Neuronal stem cell (in vitro differentiated cells): ENCODE measurements around the gene COG4.
A peak's percentile ranks its signal among the peaks of the same experiment; 100 is the strongest.

Source experiments
- DNase-seq: peaks from one replicate; pipeline ENCODE4 v3.0.0-alpha.2; 2013; ENCODE audit warnings: low spot score
- H2AFZ ChIP-seq: one replicate; pipeline ENCODE4 v1.6.1; 2013; ENCODE audit warnings: mild to moderate bottlenecking, low read length, inconsistent platforms
- H2AK5ac ChIP-seq: 2 replicates; pipeline ENCODE4 v1.6.1; 2013; ENCODE audit warnings: low read depth, mild to moderate bottlenecking, inconsistent platforms, low read length, moderate library complexity, mixed read lengths
- H2BK120ac ChIP-seq: 2 replicates; pipeline ENCODE4 v1.6.1; 2013; ENCODE audit warnings: low read depth, mild to moderate bottlenecking, inconsistent platforms, low read length, moderate library complexity, mixed read lengths
- H2BK12ac ChIP-seq: one replicate; pipeline ENCODE4 v1.6.1; 2013; ENCODE audit warnings: low read length, inconsistent platforms
- H2BK15ac ChIP-seq: 2 replicates; pipeline ENCODE4 v1.6.1; 2013; ENCODE audit warnings: mild to moderate bottlenecking, low read length, inconsistent platforms, mixed read lengths
- H2BK5ac ChIP-seq: one replicate; pipeline ENCODE4 v1.6.1; 2013; ENCODE audit warnings: inconsistent platforms, mild to moderate bottlenecking, low read length, moderate library complexity
- H3K14ac ChIP-seq: one replicate; pipeline ENCODE4 v1.6.1; 2013; ENCODE audit warnings: low read length, inconsistent platforms
- H3K18ac ChIP-seq: 2 replicates; pipeline ENCODE4 v1.6.1; 2013; ENCODE audit warnings: low read length, inconsistent platforms
- H3K23ac ChIP-seq: 2 replicates; pipeline ENCODE4 v1.6.1; 2013; ENCODE audit warnings: low read depth, mild to moderate bottlenecking, mixed read lengths, low read length, inconsistent platforms; ENCODE audit not compliant: poor library complexity
- H3K27ac ChIP-seq: replicated peaks from 3 replicates; pipeline ENCODE4 v1.5.1; 2013; ENCODE audit warnings: low read length, inconsistent platforms
- H3K27me3 ChIP-seq, 3 experiments: 2 replicates each; pipeline ENCODE4 v1.6.1; 2013; ENCODE audit warnings: low read length in 3 of 3, mild to moderate bottlenecking in 2 of 3, inconsistent platforms in 1 of 3, low read depth in 1 of 3, mixed read lengths in 1 of 3, moderate library complexity in 1 of 3; ENCODE audit not compliant: control insufficient read depth in 3 of 3, insufficient read depth in 3 of 3
- H3K36me3 ChIP-seq, 2 donors: replicated peaks in 1 of 2; 2 replicates each; pipeline ENCODE4 v1.6.1; 2013; ENCODE audit warnings: low read length in 2 of 2; ENCODE audit not compliant: control insufficient read depth in 2 of 2, insufficient read depth in 2 of 2
- H3K4ac ChIP-seq: 2 replicates; pipeline ENCODE4 v1.6.1; 2013; ENCODE audit warnings: inconsistent platforms, mild to moderate bottlenecking, low read length, moderate library complexity
- H3K4me1 ChIP-seq, 2 donors: 1 replicate in 1 of 2; 2 replicates in 1 of 2; pipeline ENCODE4 v1.6.1; 2013; ENCODE audit warnings: low read length in 2 of 2, low read depth in 1 of 2; ENCODE audit not compliant: control insufficient read depth in 2 of 2, insufficient read depth in 1 of 2
- H3K4me2 ChIP-seq: one replicate; pipeline ENCODE4 v1.6.1; 2013; ENCODE audit warnings: mild to moderate bottlenecking, low read length, inconsistent platforms; ENCODE audit not compliant: insufficient read depth, poor library complexity, severe bottlenecking
- H3K4me3 ChIP-seq, 2 donors: 2 replicates each; pipeline ENCODE4 v1.5.1; 2013; ENCODE audit warnings: low read length in 2 of 2, mild to moderate bottlenecking in 2 of 2, inconsistent platforms in 1 of 2, moderate library complexity in 1 of 2
- H3K79me1 ChIP-seq: one replicate; pipeline ENCODE4 v1.6.1; 2013; ENCODE audit warnings: low read depth, mild to moderate bottlenecking, inconsistent platforms, low read length, moderate library complexity
- H3K9ac ChIP-seq: one replicate; pipeline ENCODE4 v1.6.1; 2013; ENCODE audit warnings: mild to moderate bottlenecking, low read depth, low read length, inconsistent platforms; ENCODE audit not compliant: poor library complexity
- H3K9me3 ChIP-seq, 2 donors: replicated peaks in 1 of 2; 2 replicates each; pipeline versions ENCODE3 to v1.6.1; 2013; ENCODE audit warnings: low read length in 2 of 2, mild to moderate bottlenecking in 2 of 2, inconsistent platforms in 1 of 2, low read depth in 1 of 2, mixed read lengths in 1 of 2, moderate library complexity in 1 of 2; ENCODE audit not compliant: control insufficient read depth in 2 of 2, insufficient read depth in 1 of 2
- H4K8ac ChIP-seq: one replicate; pipeline ENCODE4 v1.6.1; 2013; ENCODE audit warnings: low read depth, mild to moderate bottlenecking, inconsistent platforms, low read length, moderate library complexity
- H4K91ac ChIP-seq: one replicate; pipeline ENCODE4 v1.6.1; 2013; ENCODE audit warnings: low read length, low read depth, mild to moderate bottlenecking, inconsistent platforms; ENCODE audit not compliant: poor library complexity
- WGBS, 2 donors: extraction: QIAGEN DNeasy Blood & Tissue Kit; methylation state at CpG; one replicate each; pipeline ENCODE4 v1.1.7; 2013; ENCODE audit warnings: missing lambda C conversion rate in 2 of 2, mixed read lengths in 1 of 2; ENCODE audit not compliant: insufficient read length in 2 of 2, insufficient replicate concordance in 1 of 2; ENCODE audit errors: extremely low coverage in 2 of 2; 5-methylcytosine and 5-hydroxymethylcytosine counted together

The COG4 gene

GRCh38 chr16:70478169-70478568 is 45.2 kb downstream of the COG4 start:
- no peak for DNase-seq
- H2BK5ac ChIP-seq: no peak overlapping the region
- H3K4me1 ChIP-seq: peaks cover 0 to 4% of the 10 kb centered on the region in 2 donors
- no peak overlapping the region for H3K4me3 ChIP-seq
- peaks cover 2% of the 10 kb centered on the region for H3K79me1 ChIP-seq
- H3K23ac ChIP-seq: no peak overlapping the region
- no peak overlapping the region for H2BK15ac ChIP-seq
- H3K27ac ChIP-seq: no peak overlapping the region
- H3K27me3 ChIP-seq: no peaks in the 10 kb centered on the region
- no peak overlapping the region for H3K4ac ChIP-seq
- H4K91ac ChIP-seq: peak overlapping the region; percentile 59
- H3K9ac ChIP-seq: peak overlapping the region; percentile 63
- H2AFZ ChIP-seq: no peak overlapping the region
- H3K9me3 ChIP-seq: no peaks in the 10 kb centered on the region
- H3K36me3 ChIP-seq: peaks cover 28 to 56% of the 10 kb centered on the region in 2 donors
- no peak overlapping the region for H4K8ac ChIP-seq
- no peak overlapping the region for H3K14ac ChIP-seq
- no peak overlapping the region for H2AK5ac ChIP-seq
- no peak overlapping the region for H2BK12ac ChIP-seq
- H3K18ac ChIP-seq: no peak overlapping the region
- no peak overlapping the region for H2BK120ac ChIP-seq
- no CpG with 5 or more reads among the region's 8 CpGs for WGBS, 2 donors
- no peak overlapping the region for H3K4me2 ChIP-seq

- H2BK5ac ChIP-seq: peak overlapping the region; percentile 66
- DNase-seq: no peak
- no peak overlapping the region for H4K91ac ChIP-seq
- H3K18ac ChIP-seq: no peak overlapping the region
- no peak overlapping the region for H3K4me3 ChIP-seq
- H3K4ac ChIP-seq: no peak overlapping the region
- peaks cover 19 to 41% of the 10 kb centered on the region in 2 donors for H3K36me3 ChIP-seq
- no CpG with 5 or more reads among the region's 13 CpGs for WGBS, 2 donors
- no peaks in the 10 kb centered on the region for H3K9me3 ChIP-seq
- H3K27ac ChIP-seq: no peak overlapping the region
- H3K4me2 ChIP-seq: no peak overlapping the region
- no peak overlapping the region for H2AFZ ChIP-seq
- H3K23ac ChIP-seq: no peak overlapping the region
- H3K9ac ChIP-seq: no peak overlapping the region
- peaks cover 2% of the 10 kb centered on the region for H3K79me1 ChIP-seq
- H3K27me3 ChIP-seq: no peaks in the 10 kb centered on the region
- no peak overlapping the region for H4K8ac ChIP-seq
- H2AK5ac ChIP-seq: no peak overlapping the region
- no peak overlapping the region for H2BK15ac ChIP-seq
- H2BK12ac ChIP-seq: no peak overlapping the region
- peaks cover 0 to 4% of the 10 kb centered on the region in 2 donors for H3K4me1 ChIP-seq
- H3K14ac ChIP-seq: no peak overlapping the region
- no peak overlapping the region for H2BK120ac ChIP-seq
Measured at GRCh38 chr16:70476272-70477020, 46.9 kb downstream of the COG4 start.

GRCh38 chr16:70475054-70475871 is 48.1 kb downstream of the COG4 start:
- Histone ChIP-seq H3K4me3 (no peak overlapping the region), H3K9ac (peak overlapping the region; percentile 81), H3K36me3 (peaks cover 9 to 30% of the 10 kb centered on the region in 2 donors), H3K14ac (peak overlapping the region; percentile 17), H3K4ac (no peak overlapping the region), H4K8ac (no peak overlapping the region), H4K91ac (peak overlapping the region; percentile 43), H3K18ac (no peak overlapping the region), H2BK15ac (peak overlapping the region; percentile 9), H2BK12ac (no peak overlapping the region), H2AK5ac (peak overlapping the region; percentile 63), H3K4me1 (peaks cover 4 to 5% of the 10 kb centered on the region in 2 donors), H3K4me2 (no peak overlapping the region), H3K9me3 (no peaks in the 10 kb centered on the region), H3K23ac (peak overlapping the region; percentile 55), H2AFZ (no peak overlapping the region), H2BK120ac (no peak overlapping the region), H3K27me3 (no peaks in the 10 kb centered on the region), H3K79me1 (peaks cover 2% of the 10 kb centered on the region), H2BK5ac (peak overlapping the region; percentile 82), H3K27ac (no peak overlapping the region)
- WGBS, 2 donors: no CpG with 5 or more reads among the region's 24 CpGs
- no peak for DNase-seq
